HCT116 (cell line): ENCODE data around the gene RNF111. TPM values are rescaled to one million over a fixed set of nuclear protein-coding genes. Genes with fewer than 3 reads are reported as not detected.

Experiments used
- ATAC-seq: fragments of 200-7000 bp; cut with Tn5 transposase; 2 replicates; pipeline ENCODE4 v1.9.1; 2020; ENCODE audit warnings: mild to moderate bottlenecking, moderate library complexity
- BruUV-seq: library from RNA; stranded (reverse); fragments of 400-500 nt; replicated peaks from 2 replicates; lab custom pipeline; 2021; lab: Mats Ljungman, UMichigan
- CTCF ChIA-PET: fragments of 300-600 bp; sonication (Branson Sonifier 250); formaldehyde crosslinking; loops from one replicate; lab custom pipeline; 2021; ENCODE audit warnings: antibody characterized with exemption; lab: Charles Lee
- POLR2A ChIA-PET: fragments of 300-600, 350-600 bp; sonication (Branson Sonifier 250); formaldehyde crosslinking; loops from one replicate; lab custom pipeline; 2021; ENCODE audit warnings: antibody characterized with exemption; lab: Charles Lee
- RAD21 ChIA-PET, 2 experiments: fragments of 300-600 bp; sonication (Branson Sonifier 250); formaldehyde crosslinking; loops; one replicate each; lab custom pipeline; 2023; ENCODE audit warnings: low total read pairs in 2 of 2; ENCODE audit not compliant: uncharacterized antibody in 2 of 2, unreplicated experiment in 2 of 2, low non-redundant PET in 1 of 2; lab: Charles Lee
- DNase-seq: peaks from one replicate; pipeline ENCODE4 v3.0.0-alpha.2; 2010; ENCODE audit warnings: low read depth, low spot score
- H2AFZ ChIP-seq: fragments of 200-600 bp; shearing (Covaris generic), sonication (generic); 2 replicates; pipeline ENCODE4 v1.6.1; 2017; ENCODE audit warnings: low read depth, mixed run types, mixed read lengths, antibody characterized with exemption, low read length; ENCODE audit not compliant: poor library complexity, severe bottlenecking
- H3K27ac ChIP-seq: 2 replicates; pipeline ENCODE4 v1.5.1; 2012; ENCODE audit warnings: low read depth, low read length
- H3K27me3 ChIP-seq: fragments of 200-600 bp; sonication (generic); 2 replicates; pipeline ENCODE4 v1.6.1; 2016; ENCODE audit warnings: mixed run types, low read length, mixed read lengths; ENCODE audit not compliant: insufficient read depth
- H3K36me3 ChIP-seq, 2 experiments: fragments of 200-500 bp in 1 of 2; fragments of 200-600 bp in 1 of 2; sonication (Bioruptor generic) in 1 of 2; sonication (generic) in 1 of 2; 2 replicates each; pipeline versions ENCODE4 v1.5.1 to v1.6.1; 2014 to 2016; ENCODE audit warnings: low read length in 2 of 2, inconsistent platforms in 1 of 2, mixed read lengths in 1 of 2, mixed run types in 1 of 2; ENCODE audit not compliant: insufficient read depth in 2 of 2, control insufficient read depth in 1 of 2
- H3K4me1 ChIP-seq, 2 experiments: fragments of 200-600 bp in 1 of 2; sonication (generic) in 1 of 2; 2 replicates each; pipeline versions ENCODE4 v1.5.1 to v1.6.1; 2012 to 2017; ENCODE audit warnings: low read length in 2 of 2, inconsistent platforms in 1 of 2, mild to moderate bottlenecking in 1 of 2, mixed read lengths in 1 of 2, mixed run types in 1 of 2, moderate library complexity in 1 of 2; ENCODE audit not compliant: insufficient read depth in 2 of 2, control insufficient read depth in 1 of 2
- H3K4me2 ChIP-seq: fragments of 200-600 bp; sonication (generic); 2 replicates; pipeline ENCODE4 v1.6.1; 2017; ENCODE audit warnings: mixed run types, low read length, mixed read lengths
- H3K4me3 ChIP-seq, 2 experiments: fragments of 200-600 bp in 1 of 2; sonication (generic) in 1 of 2; replicated peaks in 1 of 2; 2 replicates each; pipeline ENCODE4 v1.5.1; 2011 to 2016; ENCODE audit warnings: low read length in 2 of 2, control low read depth in 1 of 2, low read depth in 1 of 2, mild to moderate bottlenecking in 1 of 2, mixed read lengths in 1 of 2, mixed run types in 1 of 2
- H3K79me2 ChIP-seq: fragments of 200-600 bp; sonication (generic); 2 replicates; pipeline ENCODE4 v1.6.1; 2017; ENCODE audit warnings: mild to moderate bottlenecking, mixed run types, low read length, moderate library complexity, mixed read lengths; ENCODE audit not compliant: insufficient read depth
- H3K9ac ChIP-seq: fragments of 200-600 bp; sonication (generic); 2 replicates; pipeline ENCODE4 v1.6.1; 2016; ENCODE audit warnings: low read length, mixed read lengths
- H3K9me2 ChIP-seq: fragments of 200-600 bp; sonication (generic), shearing (Covaris generic); 2 replicates; pipeline ENCODE4 v1.6.1; 2017; ENCODE audit warnings: mixed run types, mild to moderate bottlenecking, moderate library complexity; ENCODE audit not compliant: insufficient read depth
- H3K9me3 ChIP-seq, 2 experiments: fragments of 200-500 bp in 1 of 2; fragments of 200-600 bp in 1 of 2; sonication (Bioruptor generic) in 1 of 2; sonication (generic) in 1 of 2; 2 replicates each; pipeline ENCODE4 v1.6.1; 2014 to 2017; ENCODE audit warnings: low read length in 2 of 2, mixed read lengths in 2 of 2, inconsistent platforms in 1 of 2, low read depth in 1 of 2, mild to moderate bottlenecking in 1 of 2, mixed run types in 1 of 2, moderate library complexity in 1 of 2; ENCODE audit not compliant: control insufficient read depth in 1 of 2, insufficient read depth in 1 of 2
- H4K20me1 ChIP-seq: fragments of 200-600 bp; sonication (generic), shearing (Covaris generic); 2 replicates; pipeline ENCODE4 v1.6.1; 2017; ENCODE audit warnings: mixed run types, mild to moderate bottlenecking, moderate library complexity; ENCODE audit not compliant: insufficient read depth
- ATF3 ChIP-seq: IDR thresholded peaks from 2 replicates; pipeline ENCODE4 v1.6.1; 2012
- CBX3 ChIP-seq: IDR thresholded peaks from 2 replicates; pipeline ENCODE4 v1.6.1; 2012; ENCODE audit warnings: low read depth
- EGR1 ChIP-seq: IDR thresholded peaks from 2 replicates; pipeline ENCODE4 v1.6.1; 2012; ENCODE audit warnings: low read depth
- FOSL1 ChIP-seq: IDR thresholded peaks from 2 replicates; pipeline ENCODE4 v1.6.1; 2012; ENCODE audit warnings: low read depth
- JUND ChIP-seq: IDR thresholded peaks from 2 replicates; pipeline ENCODE4 v1.6.1; 2012
- SP1 ChIP-seq: IDR thresholded peaks from 2 replicates; pipeline ENCODE4 v1.6.1; 2012; ENCODE audit warnings: low read depth
- YY1 ChIP-seq: IDR thresholded peaks from 2 replicates; pipeline ENCODE4 v1.6.1; 2011; ENCODE audit warnings: low read length, low read depth, moderate library complexity, mild to moderate bottlenecking; ENCODE audit not compliant: insufficient replicate concordance; ENCODE audit errors: extremely low read depth
- ZNF274 ChIP-seq: fragments of 200-500 bp; sonication (Bioruptor generic); IDR thresholded peaks from 2 replicates; pipeline ENCODE4 v1.6.1; 2014; ENCODE audit warnings: mild to moderate bottlenecking, low read depth, low read length, inconsistent platforms
- intact Hi-C: fragments of 100-400 bp; cut with micrococcal nuclease; formaldehyde crosslinking; loops from 2 replicates; pipeline ENCODE4 v1.10.0; 2022
- total RNA-seq: library from RNA; stranded (reverse); gene quantifications from one replicate; pipeline ENCODE4 v1.2.1, GENCODE V29; 2021; ENCODE audit not compliant: unreplicated experiment

The RNF111 gene
- total RNA-seq, 1 experiment from 2014 or later: 31.5 TPM

GRCh38 chr15:58951388-58952007 lies 36.0 kb upstream of the RNF111 start:
- peak overlapping the region; percentile 91 for H2AFZ ChIP-seq
- ChIA-PET RAD21 (no interaction called here), POLR2A (no interaction called here)
- peak; percentile 67 for ATAC-seq
- TF ChIP-seq ZNF274: no peak
- TF ChIP-seq SP1: peak; percentile 60; the same call in 1 of the 2 replicates
- TF ChIP-seq YY1: no peak
- TF ChIP-seq FOSL1: peak; percentile 55; the same call in 1 of the 2 replicates
- 0 out of 2 replicates have a peak, but pooled peaks have one; percentile 19 for TF ChIP-seq CBX3
- peak; percentile 53 for TF ChIP-seq JUND
- 0 out of 2 replicates have a peak, but pooled peaks have one; percentile 6 for TF ChIP-seq ATF3
- TF ChIP-seq, all 23 proteins: peak for 5
- Histone ChIP-seq H3K79me2 (no peaks in the 10 kb centered on the region), H4K20me1 (no peaks in the 10 kb centered on the region), H3K9me3 (no peaks in the 10 kb centered on the region), H3K27me3 (no peaks in the 10 kb centered on the region), H3K36me3 (no peaks in the 10 kb centered on the region), H3K4me3 (peak overlapping the region in 1 of 2 experiments; percentile 24; a peak in 2 of 4 replicates), H3K9me2 (no peaks in the 10 kb centered on the region), H3K27ac (no peak overlapping the region), H3K4me2 (peak overlapping the region; percentile 70), H3K4me1 (peaks cover 18 to 28% of the 10 kb centered on the region in 2 experiments), H3K9ac (no peak overlapping the region)
- intact Hi-C loops: loop anchor here (10.0 kb wide), 1 partner anchor 727 kb away; no protein-coding TSS in a partner anchor
- no TSS peak for BruUV-seq
- DNase-seq: peak; percentile 24
- CTCF ChIA-PET: interaction anchor here (1.1 kb wide), 1 partner anchor 550 kb away, joined by 3 read pairs; no protein-coding TSS in a partner anchor

GRCh38 chr15:58952751-58953150 lies 34.7 kb upstream of the RNF111 start:
- TF ChIP-seq EGR1 (no peak), FOSL1 (0 out of 2 replicates have a peak, but pooled peaks have one; percentile 12)
- no peaks in the 10 kb centered on the region for H3K27me3 ChIP-seq
- ATAC-seq: no peak
- no peak overlapping the region for H3K27ac ChIP-seq
- peak overlapping the region; percentile 91 for H2AFZ ChIP-seq
- no peaks in the 10 kb centered on the region for H3K9me2 ChIP-seq
- peaks cover 18 to 34% of the 10 kb centered on the region in 2 experiments for H3K4me1 ChIP-seq
- BruUV-seq: no TSS peak
- ChIA-PET CTCF (no interaction called here), POLR2A (no interaction called here), RAD21 (interaction anchor here in 1 of 2 experiments (0.5 kb wide), 1 partner anchor 100 kb away, joined by 8 read pairs; no protein-coding TSS in a partner anchor)
- no peak for DNase-seq
- no peaks in the 10 kb centered on the region for H3K9me3 ChIP-seq
- intact Hi-C loops: loop anchor here (10.0 kb wide), 1 partner anchor 728 kb away; no protein-coding TSS in a partner anchor
- no peaks in the 10 kb centered on the region for H3K36me3 ChIP-seq
- H3K4me2 ChIP-seq: peak overlapping the region; percentile 70
- H4K20me1 ChIP-seq: no peaks in the 10 kb centered on the region
- H3K79me2 ChIP-seq: no peaks in the 10 kb centered on the region
- peak overlapping the region in 1 of 2 experiments; percentile 16; a peak in 1 of 4 replicates for H3K4me3 ChIP-seq
- H3K9ac ChIP-seq: no peak overlapping the region
